Measurements from ENCODE around the gene TNFAIP8L1.
A peak's percentile ranks its signal among the peaks of the same experiment; 100 is the strongest.

Gene TNFAIP8L1

DNA sequence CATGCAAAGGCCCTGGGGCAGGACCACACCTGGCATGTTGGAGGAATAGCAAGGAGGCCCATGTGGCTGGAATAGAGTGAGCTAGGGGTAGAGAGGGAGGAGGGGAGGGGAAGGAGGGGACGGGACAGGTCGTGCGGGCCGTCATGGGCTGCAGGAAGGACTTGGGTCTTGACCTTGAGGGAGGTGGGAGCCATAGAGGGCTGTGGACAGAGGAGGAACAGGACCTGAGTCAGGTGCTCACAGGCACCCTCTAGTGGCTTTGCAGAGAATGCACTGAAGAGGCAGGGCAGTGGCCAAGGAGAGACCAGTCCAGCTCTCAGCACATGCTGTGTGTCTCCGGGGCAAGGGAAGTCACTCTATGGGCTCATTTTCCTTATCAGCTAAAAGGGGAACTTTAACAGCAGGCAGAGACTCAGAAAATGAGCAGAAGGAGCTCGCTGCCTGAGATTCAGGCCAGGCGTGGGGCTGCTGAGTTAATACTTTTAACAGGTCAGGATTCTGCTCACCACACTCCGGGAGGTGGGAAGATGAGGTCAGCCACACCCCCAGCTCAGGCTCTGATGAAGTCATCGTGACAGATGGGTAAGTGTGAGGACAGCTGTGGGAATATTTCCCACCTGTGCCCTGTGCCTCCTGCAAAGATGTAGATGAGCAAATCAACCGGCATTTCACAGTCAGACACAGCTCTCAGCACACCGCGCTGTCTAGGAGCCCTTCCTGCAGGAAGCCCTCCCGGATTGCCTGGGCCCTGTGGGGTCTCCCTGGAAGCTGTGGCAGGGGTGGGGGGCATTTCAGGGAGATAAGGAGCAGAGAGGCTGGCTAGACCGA lies 6.0 kb upstream of the TNFAIP8L1 start (continued):
- TF ChIP-seq ZNF654 (tag by site-specific recombination; IDR thresholded peaks at IDR 0.05; ENCODE audit: low read depth): peak; percentile 40; the same call in 1 of the 2 replicates
- TF ChIP-seq HOXA7 (CRISPR knock-in tag; IDR thresholded peaks at IDR 0.05; ENCODE audit: borderline replicate concordance): no peak
- TF ChIP-seq ZNF843 (tag by site-specific recombination; IDR thresholded peaks at IDR 0.05): peak; percentile 33; the same call in 1 of the 2 replicates
- TF ChIP-seq, protein P1, sequence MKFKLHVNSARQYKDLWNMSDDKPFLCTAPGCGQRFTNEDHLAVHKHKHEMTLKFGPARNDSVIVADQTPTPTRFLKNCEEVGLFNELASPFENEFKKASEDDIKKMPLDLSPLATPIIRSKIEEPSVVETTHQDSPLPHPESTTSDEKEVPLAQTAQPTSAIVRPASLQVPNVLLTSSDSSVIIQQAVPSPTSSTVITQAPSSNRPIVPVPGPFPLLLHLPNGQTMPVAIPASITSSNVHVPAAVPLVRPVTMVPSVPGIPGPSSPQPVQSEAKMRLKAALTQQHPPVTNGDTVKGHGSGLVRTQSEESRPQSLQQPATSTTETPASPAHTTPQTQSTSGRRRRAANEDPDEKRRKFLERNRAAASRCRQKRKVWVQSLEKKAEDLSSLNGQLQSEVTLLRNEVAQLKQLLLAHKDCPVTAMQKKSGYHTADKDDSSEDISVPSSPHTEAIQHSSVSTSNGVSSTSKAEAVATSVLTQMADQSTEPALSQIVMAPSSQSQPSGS (tag by site-specific recombination; IDR thresholded peaks at IDR 0.05; ENCODE audit: low read depth): peak; percentile 84
- TF ChIP-seq ZNF433 (tag by site-specific recombination; IDR thresholded peaks at IDR 0.05; ENCODE audit: low read depth): no peak
- TF ChIP-seq ZNF169 (tag by site-specific recombination; IDR thresholded peaks at IDR 0.05): no peak
- TF ChIP-seq, protein P2, sequence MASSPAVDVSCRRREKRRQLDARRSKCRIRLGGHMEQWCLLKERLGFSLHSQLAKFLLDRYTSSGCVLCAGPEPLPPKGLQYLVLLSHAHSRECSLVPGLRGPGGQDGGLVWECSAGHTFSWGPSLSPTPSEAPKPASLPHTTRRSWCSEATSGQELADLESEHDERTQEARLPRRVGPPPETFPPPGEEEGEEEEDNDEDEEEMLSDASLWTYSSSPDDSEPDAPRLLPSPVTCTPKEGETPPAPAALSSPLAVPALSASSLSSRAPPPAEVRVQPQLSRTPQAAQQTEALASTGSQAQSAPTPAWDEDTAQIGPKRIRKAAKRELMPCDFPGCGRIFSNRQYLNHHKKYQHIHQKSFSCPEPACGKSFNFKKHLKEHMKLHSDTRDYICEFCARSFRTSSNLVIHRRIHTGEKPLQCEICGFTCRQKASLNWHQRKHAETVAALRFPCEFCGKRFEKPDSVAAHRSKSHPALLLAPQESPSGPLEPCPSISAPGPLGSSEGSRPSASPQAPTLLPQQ (tag by site-specific recombination; IDR thresholded peaks at IDR 0.05): peak; percentile 40; the same call in 1 of the 2 replicates
- no peak for TF ChIP-seq ZNF426 (tag by site-specific recombination; IDR thresholded peaks at IDR 0.05)
- TF ChIP-seq, protein P3, sequence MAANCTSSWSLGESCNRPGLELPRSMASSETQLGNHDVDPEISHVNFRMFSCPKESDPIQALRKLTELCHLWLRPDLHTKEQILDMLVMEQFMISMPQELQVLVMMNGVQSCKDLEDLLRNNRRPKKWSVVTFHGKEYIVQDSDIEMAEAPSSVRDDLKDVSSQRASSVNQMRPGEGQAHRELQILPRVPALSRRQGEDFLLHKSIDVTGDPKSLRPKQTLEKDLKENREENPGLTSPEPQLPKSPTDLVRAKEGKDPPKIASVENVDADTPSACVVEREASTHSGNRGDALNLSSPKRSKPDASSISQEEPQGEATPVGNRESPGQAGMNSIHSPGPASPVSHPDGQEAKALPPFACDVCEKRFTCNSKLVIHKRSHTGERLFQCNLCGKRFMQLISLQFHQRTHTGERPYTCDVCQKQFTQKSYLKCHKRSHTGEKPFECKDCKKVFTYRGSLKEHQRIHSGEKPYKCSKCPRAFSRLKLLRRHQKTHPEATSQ (tag by site-specific recombination; IDR thresholded peaks at IDR 0.05): peak; percentile 83; the same call in 1 of the 2 replicates
- no peak for TF ChIP-seq ZNF626 (tag by site-specific recombination; IDR thresholded peaks at IDR 0.05)
- TF ChIP-seq, protein P4, sequence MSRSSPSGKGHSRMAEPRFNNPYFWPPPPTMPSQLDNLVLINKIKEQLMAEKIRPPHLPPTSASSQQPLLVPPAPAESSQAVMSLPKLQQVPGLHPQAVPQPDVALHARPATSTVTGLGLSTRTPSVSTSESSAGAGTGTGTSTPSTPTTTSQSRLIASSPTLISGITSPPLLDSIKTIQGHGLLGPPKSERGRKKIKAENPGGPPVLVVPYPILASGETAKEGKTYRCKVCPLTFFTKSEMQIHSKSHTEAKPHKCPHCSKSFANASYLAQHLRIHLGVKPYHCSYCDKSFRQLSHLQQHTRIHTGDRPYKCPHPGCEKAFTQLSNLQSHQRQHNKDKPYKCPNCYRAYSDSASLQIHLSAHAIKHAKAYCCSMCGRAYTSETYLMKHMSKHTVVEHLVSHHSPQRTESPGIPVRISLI (tag by site-specific recombination; IDR thresholded peaks at IDR 0.05): 0 out of 2 replicates have a peak, but pooled peaks have one; percentile 2
- TF ChIP-seq ZNF211 (tag by site-specific recombination; IDR thresholded peaks at IDR 0.05; ENCODE audit: low read depth): no peak
- TF ChIP-seq ZNF121 (tag by site-specific recombination; IDR thresholded peaks at IDR 0.05): peak; percentile 53; the same call in 1 of the 2 replicates
- no peak for TF ChIP-seq TCF7L2 (IDR thresholded peaks at IDR 0.05; ENCODE audit: borderline replicate concordance, low read depth, low read length)
- peak; percentile 17; the same call in 1 of the 2 replicates for TF ChIP-seq ZFP3 (tag by site-specific recombination; IDR thresholded peaks at IDR 0.05; ENCODE audit: low read depth)
- no peak for TF ChIP-seq ZNF341 (tag by site-specific recombination; IDR thresholded peaks at IDR 0.05; ENCODE audit: low read depth)
- 0 out of 2 replicates have a peak, but pooled peaks have one; percentile 48 for TF ChIP-seq ZFP69B (tag by site-specific recombination; IDR thresholded peaks at IDR 0.05)
- peak; percentile 75 for TF ChIP-seq BCL11A (tag by site-specific recombination; IDR thresholded peaks at IDR 0.05; ENCODE audit: low read depth)
- peak; percentile 73 for TF ChIP-seq ZBTB17 (tag by site-specific recombination; IDR thresholded peaks at IDR 0.05)
- TF ChIP-seq, protein P5, sequence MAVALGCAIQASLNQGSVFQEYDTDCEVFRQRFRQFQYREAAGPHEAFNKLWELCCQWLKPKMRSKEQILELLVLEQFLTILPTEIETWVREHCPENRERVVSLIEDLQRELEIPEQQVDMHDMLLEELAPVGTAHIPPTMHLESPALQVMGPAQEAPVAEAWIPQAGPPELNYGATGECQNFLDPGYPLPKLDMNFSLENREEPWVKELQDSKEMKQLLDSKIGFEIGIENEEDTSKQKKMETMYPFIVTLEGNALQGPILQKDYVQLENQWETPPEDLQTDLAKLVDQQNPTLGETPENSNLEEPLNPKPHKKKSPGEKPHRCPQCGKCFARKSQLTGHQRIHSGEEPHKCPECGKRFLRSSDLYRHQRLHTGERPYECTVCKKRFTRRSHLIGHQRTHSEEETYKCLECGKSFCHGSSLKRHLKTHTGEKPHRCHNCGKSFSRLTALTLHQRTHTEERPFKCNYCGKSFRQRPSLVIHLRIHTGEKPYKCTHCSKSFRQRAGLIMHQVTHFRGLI (tag by site-specific recombination; IDR thresholded peaks at IDR 0.05): no peak
- no peak for TF ChIP-seq ZNF292 (tag by site-specific recombination; IDR thresholded peaks at IDR 0.05; ENCODE audit: borderline replicate concordance, low read depth)
- no peak for TF ChIP-seq ZNF514 (tag by site-specific recombination; IDR thresholded peaks at IDR 0.05)
- no peak for TF ChIP-seq ZNF175 (tag by site-specific recombination; IDR thresholded peaks at IDR 0.05)

Measured in HEK293 (cell line).